Endothelial cell of umbilical vein (primary cell): ENCODE data around the gene MRPL41. TPM values are rescaled to one million over a fixed set of nuclear protein-coding genes. Genes with fewer than 3 reads are reported as not detected.

Experiments
- BruUV-seq: library from RNA; stranded (reverse); fragments of 400-500 nt; replicated peaks from 2 replicates; lab custom pipeline; 2021; lab: Mats Ljungman, UMichigan
- CTCF ChIA-PET: fragments of 300-600, 350-600 bp; sonication (Branson Sonifier 250); formaldehyde crosslinking; loops from one replicate; lab custom pipeline; 2021; ENCODE audit warnings: antibody characterized with exemption, inconsistent platforms; lab: Charles Lee
- POLR2A ChIA-PET: fragments of 300-600, 350-600 bp; sonication (Branson Sonifier 250); formaldehyde crosslinking; loops from one replicate; lab custom pipeline; 2021; ENCODE audit warnings: antibody characterized with exemption, inconsistent platforms; lab: Charles Lee
- DNase-seq: peaks from one replicate; pipeline ENCODE4 v3.0.0-alpha.2; 2011; ENCODE audit warnings: low read depth, low spot score
- FAIRE-seq: peaks from 2 replicates; lab custom pipeline; 2011; peaks lifted over from hg19 to GRCh38; lab: Jason Lieb, UNC
- H2AFZ ChIP-seq: 2 replicates; pipeline ENCODE4 v1.6.0; 2012; ENCODE audit warnings: low read depth, low read length, control low read depth, inconsistent platforms
- H3K27ac ChIP-seq: 2 replicates; pipeline ENCODE4 v1.5.1; 2011; ENCODE audit warnings: low read depth, mild to moderate bottlenecking, control low read depth, low read length, moderate library complexity; ENCODE audit not compliant: insufficient read depth
- H3K27me3 ChIP-seq, 2 experiments: 2 replicates each; pipeline versions ENCODE4 v1.6.0 to v1.6.1; 2011; ENCODE audit warnings: low read length in 2 of 2, mixed read lengths in 1 of 2; ENCODE audit not compliant: control insufficient read depth in 2 of 2, insufficient read depth in 2 of 2
- H3K36me3 ChIP-seq, 2 experiments: 2 replicates in 1 of 2; 3 replicates in 1 of 2; pipeline ENCODE4 v1.5.1; 2011; ENCODE audit warnings: low read length in 2 of 2, mild to moderate bottlenecking in 1 of 2, moderate library complexity in 1 of 2; ENCODE audit not compliant: control insufficient read depth in 2 of 2, insufficient read depth in 2 of 2; ENCODE audit errors: extremely low read depth in 1 of 2
- H3K4me1 ChIP-seq: 3 replicates; pipeline ENCODE4 v1.5.1; 2011; ENCODE audit warnings: mild to moderate bottlenecking, low read length; ENCODE audit not compliant: control insufficient read depth, insufficient read depth; ENCODE audit errors: extremely low read depth
- H3K4me2 ChIP-seq: 2 replicates; pipeline ENCODE4 v1.6.1; 2011; ENCODE audit warnings: low read length, control low read depth, mixed read lengths; ENCODE audit not compliant: insufficient read depth
- H3K4me3 ChIP-seq, 3 experiments: fragments of 200-600 bp in 1 of 3; sonication (generic), shearing (Covaris generic) in 1 of 3; replicated peaks in 1 of 3; 2 replicates each; pipeline ENCODE4 v1.5.1; 2011 to 2016; ENCODE audit warnings: control low read depth in 3 of 3, low read length in 3 of 3, mild to moderate bottlenecking in 2 of 3, inconsistent platforms in 1 of 3, low read depth in 1 of 3, moderate library complexity in 1 of 3; ENCODE audit not compliant: insufficient read depth in 1 of 3
- H3K79me2 ChIP-seq: 2 replicates; pipeline ENCODE4 v1.6.0; 2012; ENCODE audit warnings: low read length, inconsistent platforms; ENCODE audit not compliant: control insufficient read depth, insufficient read depth
- H3K9ac ChIP-seq: replicated peaks from 2 replicates; pipeline ENCODE3; 2011; ENCODE audit warnings: low read length, control low read depth; ENCODE audit not compliant: insufficient read depth; ENCODE audit errors: extremely low read depth
- H3K9me1 ChIP-seq: replicated peaks from 3 replicates; pipeline ENCODE4 v1.6.0; 2011; ENCODE audit warnings: mild to moderate bottlenecking, low read length; ENCODE audit not compliant: control insufficient read depth, insufficient read depth; ENCODE audit errors: extremely low read depth
- H3K9me3 ChIP-seq: replicated peaks from 2 replicates; pipeline ENCODE4 v1.5.1; 2012; ENCODE audit warnings: low read length, inconsistent platforms; ENCODE audit not compliant: control insufficient read depth, insufficient read depth
- H4K20me1 ChIP-seq: replicated peaks from 2 replicates; pipeline ENCODE3; 2011; ENCODE audit warnings: mild to moderate bottlenecking, low read length; ENCODE audit not compliant: control insufficient read depth, insufficient read depth; ENCODE audit errors: extremely low read depth
- CTCF ChIP-seq, 2 donors: IDR thresholded peaks; 1 replicate in 1 of 2; 2 replicates in 1 of 2; pipeline ENCODE4 v1.5.1; 2011; ENCODE audit warnings: low read length in 2 of 2, mild to moderate bottlenecking in 2 of 2, moderate library complexity in 2 of 2, control low read depth in 1 of 2, inconsistent platforms in 1 of 2, low read depth in 1 of 2; ENCODE audit not compliant: insufficient read depth in 1 of 2; ENCODE audit errors: extremely low read depth in 1 of 2
- EZH2 ChIP-seq: IDR thresholded peaks from 2 replicates; pipeline ENCODE4 v1.6.1; 2012; ENCODE audit warnings: borderline replicate concordance, low read depth, mild to moderate bottlenecking, moderate library complexity, low read length, inconsistent platforms; ENCODE audit not compliant: severe bottlenecking
- FOS ChIP-seq: IDR thresholded peaks from 2 replicates; pipeline ENCODE4 v1.6.1; 2011; ENCODE audit warnings: mild to moderate bottlenecking, low read length, moderate library complexity, borderline replicate concordance; ENCODE audit not compliant: insufficient read depth
- GATA2 ChIP-seq: IDR thresholded peaks from 2 replicates; pipeline ENCODE4 v1.7.0; 2011; ENCODE audit warnings: low read depth, mild to moderate bottlenecking, moderate library complexity, mixed read lengths, low read length; ENCODE audit not compliant: insufficient read length, insufficient read depth
- JUN ChIP-seq: IDR thresholded peaks from 2 replicates; pipeline ENCODE4 v1.6.1; 2011; ENCODE audit warnings: borderline replicate concordance, low read depth; ENCODE audit not compliant: insufficient read length, insufficient read depth
- MAX ChIP-seq: IDR thresholded peaks from 2 replicates; pipeline ENCODE4 v1.6.1; 2011; ENCODE audit not compliant: insufficient read depth, insufficient read length
- MYC ChIP-seq: IDR thresholded peaks from one replicate; pipeline ENCODE4 v1.6.1; 2011; ENCODE audit warnings: mild to moderate bottlenecking, low read depth, low read length
- POLR2A ChIP-seq: IDR thresholded peaks from 2 replicates; pipeline ENCODE4 v1.6.1; 2012; ENCODE audit warnings: low read depth, mild to moderate bottlenecking, control low read depth, low read length
- POLR2AphosphoS5 ChIP-seq: IDR thresholded peaks from 2 replicates; pipeline ENCODE4 v1.6.1; 2012; ENCODE audit warnings: low read depth, mild to moderate bottlenecking, control low read depth, low read length, moderate library complexity; ENCODE audit not compliant: insufficient read depth
- dilution Hi-C: fragments of 300-500 bp; cut with MboI; formaldehyde crosslinking; loops from one replicate; pipeline ENCODE4 v1.15.0; 2019; ENCODE audit warnings: low sequenced_read_pairs; ENCODE audit not compliant: extremely low pct_ligation_motif_present
- intact Hi-C: fragments of 100-400 bp; cut with micrococcal nuclease; formaldehyde crosslinking; loops from one replicate; pipeline ENCODE4 v1.10.0; 2022
- polyA plus RNA-seq, 4 experiments: library from polyadenylated mRNA; depleted of rRNA in 3 of 4; stranded (reverse) in 3 of 4; unstranded in 1 of 4; fragments of >200 nt; gene quantifications; 2 replicates each; pipeline versions ENCODE4 v1.2.1 to v1.2.3, GENCODE V29; 2011 to 2012; ENCODE audit warnings: missing spikeins in 1 of 4
- total RNA-seq: library from RNA; stranded (reverse); gene quantifications from 2 replicates; pipeline ENCODE4 v1.2.3, GENCODE V29; 2021

MRPL41 gene
- total and polyA plus RNA-seq, 2 donors (not counting 3 experiments of a cell fraction or from before 2014, with no cell fraction given), result 50.4 to 50.7 TPM

- peaks cover 4% of the 10 kb centered on the region for H3K79me2 ChIP-seq
- no peaks in the 10 kb centered on the region for H3K9me1 ChIP-seq
- peaks cover 7 to 22% of the 10 kb centered on the region in 2 experiments for H3K36me3 ChIP-seq
- intact Hi-C loops (no loop called here), dilution Hi-C loops (no loop called here)
- no peak overlapping the region for H2AFZ ChIP-seq
- H3K4me1 ChIP-seq, result no peaks in the 10 kb centered on the region
- FAIRE-seq, result no peak
- H3K9me3 ChIP-seq, result no peaks in the 10 kb centered on the region
- TF ChIP-seq POLR2A (no peak), JUN (no peak), MAX (no peak), GATA2 (no peak), CTCF (IDR thresholded peaks at IDR 0.05; ENCODE audit: extremely low read depth in 1 of 2, insufficient read depth in 1 of 2, low read depth in 1 of 2, low read length in 2 of 2) (no peak), POLR2AphosphoS5 (no peak), EZH2 (no peak), FOS (no peak), MYC (no peak)
- no peak overlapping the region for H3K27ac ChIP-seq
- no peaks in the 10 kb centered on the region for H4K20me1 ChIP-seq
- CTCF ChIA-PET, result interaction anchor here (0.7 to 1.3 kb wide), 2 partner anchors 9 to 29 kb away, joined by 3 to 4 read pairs; no protein-coding TSS in a partner anchor
- H3K9ac ChIP-seq, result no peak overlapping the region
- POLR2A ChIA-PET, result no interaction called here
- no peak overlapping the region for H3K4me2 ChIP-seq
- BruUV-seq, result no TSS peak
- no peak for DNase-seq
- no peaks in the 10 kb centered on the region for H3K27me3 ChIP-seq
- H3K4me3 ChIP-seq, result no peak overlapping the region
Measured at GRCh38 chr9:137564134-137564533, 12.5 kb downstream of the MRPL41 start.
